HG02759 (cell line): ENCODE measurements around the gene DACT2.
"Not testable (repeated sequence)": the region's sequence is repeated elsewhere in the genome, so short reads cannot be mapped to it uniquely, and the experiment has no call there.

Experiments
- ATAC-seq: cut with Tn5 transposase; IDR thresholded peaks from one replicate; pipeline ENCODE4 v1.9.1; 2021; ENCODE audit warnings: mild to moderate bottlenecking, moderate library complexity; ENCODE audit not compliant: unreplicated experiment

The DACT2 gene

DNA sequence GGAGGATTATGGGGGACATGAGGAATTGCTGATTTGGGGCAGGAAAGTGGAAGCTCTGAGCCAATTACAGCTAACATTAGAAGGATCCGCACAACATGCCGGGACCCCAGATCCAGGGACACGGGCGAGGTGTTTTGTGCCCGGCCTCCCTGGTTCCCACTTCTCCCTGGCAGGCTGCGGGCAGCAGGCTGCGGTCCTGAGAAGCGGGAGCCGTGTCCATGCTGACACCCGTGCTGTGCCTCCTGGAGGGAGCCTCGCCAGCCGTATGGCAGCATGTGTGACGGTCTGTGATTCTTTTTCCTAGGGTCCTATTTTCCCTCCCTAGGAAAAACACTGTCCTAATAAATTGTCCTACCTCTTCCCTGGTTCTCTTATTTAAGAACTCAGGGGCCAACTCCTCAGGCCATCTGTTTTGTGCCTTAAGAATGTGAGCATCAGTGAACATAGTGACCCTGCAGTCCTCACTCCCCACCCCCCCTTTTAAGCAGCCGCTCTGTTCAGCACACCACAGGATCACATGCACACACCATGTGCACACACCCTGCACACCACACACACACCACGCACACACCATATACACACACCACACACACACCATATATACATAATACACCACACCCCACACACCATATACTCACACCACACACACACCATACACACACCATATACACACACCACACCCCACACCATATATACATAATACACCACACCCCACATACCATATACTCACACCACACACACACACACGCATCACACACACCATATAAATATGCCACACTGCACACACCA lies 49.9 kb downstream of the DACT2 start:
- ATAC-seq, result no peak

GRCh38 chr6:168268755-168269154 lies 50.8 kb downstream of the DACT2 start:
- ATAC-seq, result no peak

DNA sequence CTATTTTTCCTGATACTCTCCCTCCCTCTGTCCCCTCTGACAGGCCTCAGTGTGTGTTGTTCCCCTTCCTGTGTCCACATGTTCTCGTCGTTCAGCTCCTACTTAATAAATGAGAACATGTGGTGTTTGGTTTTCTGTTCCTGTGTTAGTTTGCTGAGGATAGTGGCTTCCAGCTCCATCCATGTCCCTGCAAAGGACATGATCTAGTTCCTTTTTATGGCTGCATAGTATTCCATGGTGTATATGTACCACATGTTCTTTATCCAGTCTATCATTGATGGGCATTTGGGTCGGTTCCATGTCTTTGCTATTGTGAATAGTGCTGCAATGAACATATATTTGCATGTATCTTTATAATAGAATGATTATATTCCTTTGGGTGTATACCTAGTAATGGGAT lies 51.8 kb downstream of the DACT2 start:
- not testable (repeated sequence) for ATAC-seq

DNA sequence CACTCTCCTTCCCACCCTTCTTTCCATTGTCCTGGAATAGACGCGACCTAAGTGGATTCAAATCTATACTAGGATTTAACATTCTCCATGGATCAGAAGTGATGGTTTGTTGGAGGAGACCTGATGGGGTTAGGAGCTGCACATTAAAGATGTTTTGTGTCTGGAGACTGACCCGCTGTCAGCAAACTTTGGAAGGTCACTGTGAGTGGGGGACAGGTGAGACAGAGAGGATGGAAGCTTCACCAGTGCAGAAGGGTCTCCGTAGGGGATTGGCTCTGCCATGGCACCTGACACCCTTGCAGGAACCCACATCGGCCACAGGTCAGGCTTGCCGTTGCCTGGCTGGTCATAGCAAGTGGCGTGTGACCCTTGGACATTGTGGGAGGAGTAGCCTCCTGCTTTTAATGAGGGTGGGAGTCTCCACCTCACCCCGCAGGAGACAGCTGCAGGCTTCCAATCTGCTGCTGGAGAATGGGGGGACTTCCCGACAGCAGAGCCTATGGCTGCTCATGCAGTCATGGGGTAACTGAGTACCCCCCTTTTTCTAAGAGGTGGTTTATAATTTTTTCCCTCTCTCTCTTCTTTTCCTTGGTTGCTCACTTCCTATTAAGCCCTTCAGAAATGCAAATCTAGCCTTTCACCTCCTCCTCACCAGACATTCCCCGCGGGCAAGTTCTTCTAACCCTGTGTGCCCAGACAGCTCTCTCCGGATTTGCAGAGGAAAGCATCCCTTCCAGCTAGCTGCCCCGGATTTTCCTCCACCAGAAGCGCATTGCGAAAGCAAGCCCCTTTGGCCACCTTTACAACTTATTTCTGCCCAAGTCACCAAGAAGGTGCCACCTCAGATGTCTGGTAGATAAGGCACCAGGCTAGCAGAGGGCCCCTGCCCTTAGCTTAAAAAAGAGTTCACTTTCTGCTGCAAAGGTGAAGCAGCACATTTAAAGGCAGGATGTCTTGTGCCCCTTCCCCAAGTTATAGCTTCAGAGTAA lies 53.5 kb downstream of the DACT2 start:
- ATAC-seq, result no peak

GRCh38 chr6:168265394-168265793 lies 54.2 kb downstream of the DACT2 start:
- no peak for ATAC-seq

DNA sequence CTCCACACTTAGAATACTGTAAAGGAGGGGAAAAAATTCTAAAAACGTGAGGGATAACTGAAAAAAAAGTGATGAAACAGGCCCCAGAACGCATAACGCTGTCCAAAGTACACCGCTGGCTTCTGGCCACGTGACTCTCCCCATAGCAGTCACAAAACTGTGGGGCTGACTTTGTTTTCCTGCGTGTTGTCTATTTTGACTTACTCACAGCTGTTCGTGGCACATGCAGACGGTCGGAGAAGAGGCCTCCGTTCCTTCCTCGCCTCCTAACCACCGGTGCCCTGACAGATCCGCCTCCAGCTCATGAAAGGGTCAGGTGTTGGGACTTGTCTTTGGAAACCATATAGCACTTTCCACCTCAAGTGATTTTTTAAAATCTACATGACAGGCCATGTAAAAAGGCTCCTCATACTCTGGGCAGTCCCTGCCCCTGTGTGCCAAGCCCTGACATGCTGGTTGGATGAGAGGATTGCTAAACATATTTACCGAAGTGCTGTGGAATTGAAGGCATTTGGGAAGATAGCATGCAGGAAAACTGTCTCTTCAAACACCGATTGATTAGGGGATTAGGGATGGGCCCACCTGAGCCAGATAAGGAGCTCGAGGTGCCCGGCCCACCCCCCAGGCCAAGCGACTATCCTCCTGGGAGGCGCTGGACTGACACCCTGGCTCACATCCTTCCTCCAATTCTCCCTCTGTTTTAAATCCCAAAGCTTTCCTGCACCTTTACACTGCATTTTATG lies 54.8 kb downstream of the DACT2 start:
- ATAC-seq, result no peak

DNA sequence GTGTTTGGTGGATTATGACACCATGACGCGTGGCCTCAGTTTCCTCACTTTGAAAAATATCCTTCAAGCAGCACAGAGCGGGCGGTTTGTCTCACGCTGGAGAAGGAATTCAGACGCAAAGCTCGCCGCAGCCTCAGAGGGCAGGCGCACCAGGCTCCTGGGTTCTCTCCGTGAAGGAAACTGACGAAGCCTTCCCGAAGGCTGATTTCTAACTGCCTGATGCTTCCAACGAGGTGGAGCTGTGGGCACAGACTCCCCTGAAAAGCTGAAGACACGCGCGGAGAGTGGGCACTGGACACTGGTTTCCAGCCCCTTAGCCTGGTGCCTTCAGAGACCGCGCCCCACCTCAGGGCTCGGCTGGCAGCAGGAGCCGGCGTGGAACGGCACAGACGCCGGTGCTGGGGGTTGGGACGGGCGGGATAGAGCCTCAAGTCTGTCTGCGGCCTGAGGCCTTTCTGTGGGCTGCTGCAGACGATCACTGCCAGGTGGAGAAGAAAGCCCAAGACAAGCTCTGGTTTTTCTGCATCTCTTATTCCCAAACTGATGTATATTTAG lies 56.1 kb downstream of the DACT2 start:
- no peak for ATAC-seq

DNA sequence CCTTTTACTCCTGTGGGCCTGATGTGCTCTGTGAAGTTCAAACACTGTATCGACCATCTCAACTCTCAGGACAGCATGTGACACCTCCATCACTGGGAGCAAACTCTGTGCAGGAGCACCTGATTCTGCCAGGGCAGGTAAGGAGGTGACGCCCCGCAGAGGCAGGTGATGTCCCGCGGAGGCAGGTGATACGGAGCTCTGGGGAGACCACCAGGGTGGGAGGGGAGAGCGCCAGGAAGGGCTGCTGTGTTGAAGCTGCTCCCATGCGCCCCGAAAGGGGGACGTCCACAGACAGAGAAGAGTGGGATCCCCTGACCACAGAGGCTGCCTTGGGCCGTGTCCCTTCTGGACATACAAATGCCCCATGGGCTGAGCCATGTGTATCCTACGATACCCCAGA lies 58.3 kb downstream of the DACT2 start:
- no peak for ATAC-seq

GRCh38 chr6:168260420-168260987 lies 59.1 kb downstream of the DACT2 start:
- no peak for ATAC-seq

GRCh38 chr6:168258795-168259194 lies 60.8 kb downstream of the DACT2 start:
- no peak for ATAC-seq

DNA sequence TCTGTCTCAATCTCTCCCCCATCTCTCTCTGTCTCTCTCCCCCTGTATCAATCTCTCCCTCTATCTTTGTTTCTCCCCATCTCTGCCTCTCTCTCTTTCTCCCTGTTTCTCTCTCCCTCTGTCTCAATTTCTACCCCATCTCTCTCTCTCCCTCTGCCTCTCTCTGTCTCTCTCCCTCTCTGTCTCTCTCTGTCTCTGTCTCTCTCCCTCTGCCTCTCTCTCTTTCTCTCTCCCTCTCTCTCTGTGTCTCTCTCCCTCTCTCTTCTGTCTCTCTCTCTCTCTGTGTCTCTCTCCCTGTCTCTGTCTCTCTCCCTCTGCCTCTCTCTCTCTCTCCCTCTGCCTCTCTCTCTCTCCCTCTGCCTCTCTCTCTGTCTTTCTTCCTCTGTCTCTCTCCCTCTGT lies 62.6 kb downstream of the DACT2 start:
- no peak for ATAC-seq
